GM18951 (cell line): ENCODE results near the gene CCDC24.

ENCODE experiments used
- POLR2A ChIP-seq: IDR thresholded peaks from 4 replicates; pipeline ENCODE4 v1.6.1; 2011; ENCODE audit warnings: mild to moderate bottlenecking; ENCODE audit not compliant: insufficient read length, insufficient read depth; ENCODE audit errors: extremely low read depth
- in situ Hi-C: fragments of 300-500 bp; cut with MboI; formaldehyde crosslinking; loops from one replicate; pipeline ENCODE4 v1.12.0; 2022; ENCODE audit warnings: low sequenced_read_pairs, mixed read lengths, inconsistent platforms; ENCODE audit not compliant: unreplicated experiment

Gene CCDC24

DNA sequence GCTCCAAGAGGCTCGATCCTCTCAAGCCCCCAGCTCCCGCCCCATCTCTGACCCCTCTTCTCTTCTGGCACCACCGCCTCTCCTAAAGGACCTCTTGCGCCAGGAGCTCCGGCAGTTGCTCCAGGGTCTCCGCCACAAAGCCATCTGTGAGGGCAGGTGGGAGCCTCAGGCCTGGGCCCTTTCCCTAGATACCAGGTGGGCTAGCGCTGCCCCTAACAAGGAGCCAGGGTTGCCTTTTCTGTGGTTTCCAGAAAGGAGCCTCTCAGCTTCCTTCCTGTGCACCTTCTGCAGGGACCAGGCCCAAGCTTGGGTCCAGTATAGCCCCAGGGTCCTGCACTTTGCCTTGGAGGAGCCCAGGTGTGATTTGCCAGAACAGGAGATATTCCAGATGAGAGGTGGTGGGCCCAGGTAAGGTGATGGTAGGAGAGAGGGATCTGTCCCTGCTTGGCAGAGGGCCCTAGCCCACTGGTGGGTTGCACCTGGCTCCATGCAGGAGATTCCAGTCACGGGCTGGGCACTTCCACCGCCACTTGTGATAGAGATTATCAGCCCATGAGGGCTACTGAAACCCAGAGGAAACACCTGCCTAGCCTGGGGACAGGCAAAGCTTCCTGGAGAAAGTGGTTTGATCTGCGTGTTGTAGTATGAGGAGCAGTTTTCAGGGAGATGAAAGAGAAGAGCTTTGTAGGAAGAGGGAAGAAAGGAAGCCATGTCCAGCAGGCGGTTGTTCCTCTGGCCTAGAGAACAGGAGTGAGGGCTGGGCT, 1.0 kb downstream of the CCDC24 start:
- in situ Hi-C loops = no loop called here
- no peak for TF ChIP-seq POLR2A

DNA sequence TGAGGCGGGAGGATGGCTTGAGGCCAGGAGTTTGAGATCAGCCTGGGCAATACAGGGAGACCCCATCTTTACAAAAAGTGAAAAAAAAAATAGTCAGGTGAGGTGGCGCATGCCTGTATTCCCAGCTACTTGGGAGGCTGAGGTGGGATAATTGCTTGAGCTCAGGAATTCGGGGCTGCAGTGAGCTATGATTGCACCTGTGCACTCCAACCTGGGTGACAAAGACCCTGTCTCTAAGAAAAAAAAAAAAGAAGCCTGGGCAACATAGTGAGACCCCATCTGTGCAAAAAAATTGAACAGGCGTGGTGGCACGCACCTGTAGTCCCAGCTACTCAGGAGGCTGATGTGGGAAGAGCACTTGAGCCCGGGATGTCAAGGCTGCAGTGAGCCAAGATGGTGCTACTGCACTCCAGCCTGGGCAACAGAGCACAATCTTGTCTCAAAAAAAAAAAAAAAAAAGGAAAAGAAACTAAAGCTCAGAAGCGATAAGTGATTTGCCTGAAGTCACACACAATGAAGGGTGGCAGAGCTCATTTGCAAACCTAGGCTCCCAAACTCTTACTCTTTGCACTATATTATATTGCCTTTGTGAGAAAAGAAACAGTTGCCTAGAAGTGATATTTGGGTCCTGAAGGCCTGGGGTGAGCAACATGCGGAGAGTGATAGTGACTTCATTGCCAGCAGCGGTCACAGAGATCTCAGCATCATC, 2.0 kb downstream of the CCDC24 start:
- TF ChIP-seq POLR2A = no peak
- in situ Hi-C loops = no loop called here

DNA sequence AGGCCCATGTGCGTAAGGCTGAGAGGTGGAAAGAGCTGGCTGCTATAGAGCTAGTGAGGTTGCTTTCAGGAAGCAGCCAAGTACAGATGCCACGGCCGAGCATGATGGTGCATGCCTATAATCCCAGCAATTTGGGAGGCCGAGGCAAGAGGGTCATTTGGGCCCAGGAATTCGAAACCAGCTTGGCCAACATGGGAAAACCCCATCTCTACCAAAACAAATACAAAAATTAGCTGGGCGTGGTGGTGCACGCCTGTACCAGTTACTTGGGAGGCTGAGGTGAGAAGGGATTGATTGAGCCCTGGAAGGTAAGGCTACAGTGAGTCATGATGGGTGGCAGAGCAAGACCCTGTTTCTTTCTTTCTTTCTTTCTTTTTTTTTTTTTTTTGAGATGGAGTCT, 2.7 kb downstream of the CCDC24 start:
- no peak for TF ChIP-seq POLR2A
- in situ Hi-C loops = no loop called here

DNA sequence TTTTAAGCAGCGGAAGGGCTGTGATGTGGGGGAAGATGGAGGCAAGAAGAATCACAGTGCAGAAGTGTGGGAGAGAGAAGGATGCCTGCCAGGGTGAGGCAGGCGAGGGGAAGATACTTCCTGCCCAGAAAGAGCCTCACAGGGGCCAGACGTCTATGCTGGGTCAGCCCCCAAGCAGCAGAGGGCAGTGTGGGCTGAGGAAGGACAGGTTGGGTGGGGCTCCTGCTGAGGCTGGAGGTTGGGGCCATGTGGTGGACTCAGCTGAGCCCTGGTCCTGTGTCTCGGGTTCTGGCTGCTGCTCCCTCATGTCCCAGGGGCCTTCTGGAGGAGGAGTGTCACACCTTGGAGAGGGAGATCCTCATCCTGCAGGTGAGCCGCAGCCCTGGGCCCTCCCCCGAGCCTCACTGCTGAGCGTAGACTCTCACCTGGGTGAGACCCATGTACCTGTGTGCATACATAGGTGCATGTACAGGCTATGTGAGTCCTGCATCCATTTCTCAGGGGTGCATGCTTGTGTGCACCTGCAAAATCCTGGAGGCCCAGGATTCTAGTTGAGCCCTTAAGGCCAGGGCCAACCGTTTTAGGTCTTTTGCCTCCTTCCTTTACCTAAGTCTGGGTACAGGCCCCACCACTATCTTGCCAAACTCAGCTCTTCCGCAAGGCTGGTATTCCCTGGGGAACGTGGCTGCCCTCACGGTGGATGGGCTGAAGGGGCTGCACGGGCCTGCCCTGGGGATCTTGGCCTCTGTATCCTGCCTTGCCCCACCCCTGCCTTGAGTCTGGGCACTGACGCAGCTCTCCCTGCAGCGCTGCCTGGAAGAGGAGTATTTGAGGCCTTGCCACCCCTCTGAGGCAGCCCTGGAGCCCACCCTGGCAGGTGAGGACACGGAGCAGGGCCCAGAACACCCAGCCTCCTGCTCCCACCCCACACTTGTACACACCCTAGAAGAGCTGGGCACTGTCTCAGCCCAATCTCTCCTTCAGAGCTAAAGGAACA, 3.7 kb downstream of the CCDC24 start:
- in situ Hi-C loops = no loop called here
- TF ChIP-seq POLR2A = no peak

DNA sequence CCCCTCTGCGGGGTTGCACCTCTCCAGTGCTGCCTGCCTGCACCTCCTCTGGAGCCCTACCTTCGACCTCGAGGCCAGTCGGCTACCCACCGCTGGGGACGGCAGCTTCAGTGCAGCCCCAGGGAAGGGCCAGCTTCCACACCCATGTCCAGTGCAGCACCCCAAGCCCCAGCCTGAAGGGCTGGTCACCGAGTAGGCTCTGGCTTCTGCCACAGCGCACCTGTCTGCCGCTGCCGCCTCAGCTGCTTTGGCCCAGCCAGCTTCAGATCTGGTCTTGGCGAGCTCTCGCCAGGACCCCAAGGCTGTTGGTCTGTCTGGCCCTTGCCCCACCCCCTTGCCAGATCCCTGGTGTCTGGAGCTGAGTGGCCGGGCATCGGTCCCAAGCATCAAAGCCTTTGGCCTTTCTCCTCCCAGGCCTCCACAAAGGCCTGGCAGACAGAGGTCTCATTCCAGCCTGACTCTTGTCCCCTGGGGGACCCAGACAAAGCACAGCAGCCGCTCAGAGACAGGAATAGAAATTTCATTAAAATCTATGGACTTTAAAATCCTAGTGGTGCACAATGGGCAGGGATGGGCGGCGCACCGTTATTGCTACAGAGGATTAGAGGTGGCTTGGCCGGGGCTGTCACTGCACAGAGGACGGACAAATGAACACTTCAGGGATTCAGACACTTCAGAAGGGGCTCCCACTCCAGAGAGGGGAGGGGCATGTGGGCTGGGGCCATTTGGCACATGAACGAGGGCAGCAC, 4.8 kb downstream of the CCDC24 start:
- TF ChIP-seq POLR2A = no peak
- in situ Hi-C loops = no loop called here

DNA sequence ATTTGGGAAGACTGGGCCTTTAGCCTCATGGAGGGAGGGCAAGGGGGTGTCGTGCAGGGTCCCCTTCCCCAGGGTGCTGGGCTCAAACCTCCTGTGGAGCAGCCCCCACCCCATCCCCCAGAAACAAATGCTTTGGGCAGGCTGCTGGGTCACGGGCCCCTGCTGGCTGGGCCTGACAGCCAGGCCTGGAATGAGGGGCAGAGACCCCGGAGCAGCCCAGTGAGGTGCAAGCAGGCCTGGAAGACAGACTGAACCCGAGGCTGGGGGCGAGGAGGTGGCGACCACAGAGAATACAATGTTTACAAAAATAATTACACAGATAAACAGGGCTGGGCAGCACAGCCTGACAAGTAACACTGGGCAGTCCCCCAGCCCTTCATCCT, 5.3 kb downstream of the CCDC24 start:
- TF ChIP-seq POLR2A = no peak
- in situ Hi-C loops = no loop called here

DNA sequence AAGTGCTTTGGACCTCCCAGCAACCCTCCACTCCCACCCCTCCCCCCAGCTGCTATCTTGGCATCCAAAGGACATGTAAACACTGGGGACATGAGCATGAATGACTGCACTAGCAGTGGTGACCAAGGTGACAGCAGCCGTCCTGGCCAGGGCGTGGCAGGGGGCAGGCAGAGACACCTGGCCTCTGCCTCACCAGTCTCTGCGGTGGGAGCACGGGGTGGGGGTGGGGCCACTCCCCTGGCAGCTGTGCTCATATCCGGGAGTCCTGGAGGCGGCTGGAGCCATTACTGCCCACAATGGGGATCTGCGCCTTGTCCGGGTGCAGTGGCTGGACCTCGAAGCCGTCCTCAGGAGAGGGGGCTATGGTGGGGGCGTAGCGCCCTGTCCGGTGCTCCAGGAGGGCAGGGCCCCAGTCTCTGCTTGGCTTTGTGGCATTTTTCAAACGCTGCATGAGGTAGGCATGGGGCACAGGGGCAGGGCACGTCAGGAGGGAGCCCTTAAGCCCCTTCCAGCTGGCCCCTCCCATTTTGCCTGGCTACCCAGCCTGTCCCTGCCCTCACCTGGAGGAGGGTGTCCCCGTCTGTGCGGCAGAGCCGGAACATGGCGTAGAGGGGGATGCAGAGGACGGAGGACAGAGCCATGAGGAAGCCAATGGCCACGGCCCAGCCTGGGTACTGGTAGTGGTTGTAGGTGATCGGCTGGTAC, 6.0 kb downstream of the CCDC24 start:
- in situ Hi-C loops = no loop called here
- TF ChIP-seq POLR2A = no peak

DNA sequence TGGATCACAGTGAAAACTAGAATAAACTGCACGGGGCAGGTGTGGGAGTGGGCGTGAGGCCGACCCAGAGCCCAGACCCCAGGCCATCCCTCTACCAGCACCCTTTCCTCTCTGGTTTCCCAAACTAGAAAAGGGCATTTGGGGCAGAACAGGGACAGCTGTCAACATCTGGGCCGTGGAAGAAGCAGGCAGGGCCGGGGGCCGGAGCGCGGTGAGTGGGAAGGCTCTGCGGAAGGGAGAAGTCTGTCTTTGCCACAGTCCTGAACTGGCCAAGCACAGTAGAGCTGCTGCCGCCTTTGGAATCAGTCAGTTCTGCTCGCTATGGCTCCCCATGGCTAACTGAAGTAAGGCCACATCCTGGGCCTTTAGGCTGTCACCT, 6.6 kb downstream of the CCDC24 start:
- in situ Hi-C loops = no loop called here

DNA sequence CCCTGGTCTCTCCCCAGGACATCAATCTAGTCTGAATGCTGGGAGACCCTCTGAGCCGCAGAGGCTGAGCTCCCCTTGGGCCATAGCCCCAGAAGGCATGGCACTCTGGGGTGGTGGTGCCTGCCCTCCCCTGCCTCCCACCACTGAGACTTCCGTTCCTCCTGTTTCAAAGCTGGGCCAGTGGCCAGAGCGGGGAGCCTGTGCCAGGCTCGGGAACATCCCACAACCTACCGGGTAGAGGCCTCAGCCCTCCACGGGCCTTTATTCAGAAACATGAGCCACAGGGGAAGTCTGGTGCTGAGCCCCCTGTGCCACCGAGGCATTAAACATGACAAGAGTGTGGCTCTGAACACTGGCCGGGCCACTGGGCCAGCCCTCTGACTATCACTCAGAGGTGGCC, 8.1 kb downstream of the CCDC24 start:
- in situ Hi-C loops = no loop called here
- TF ChIP-seq POLR2A = no peak

More for the DNA sequence above, 6.6 kb downstream of the CCDC24 start:
- TF ChIP-seq POLR2A = no peak

DNA sequence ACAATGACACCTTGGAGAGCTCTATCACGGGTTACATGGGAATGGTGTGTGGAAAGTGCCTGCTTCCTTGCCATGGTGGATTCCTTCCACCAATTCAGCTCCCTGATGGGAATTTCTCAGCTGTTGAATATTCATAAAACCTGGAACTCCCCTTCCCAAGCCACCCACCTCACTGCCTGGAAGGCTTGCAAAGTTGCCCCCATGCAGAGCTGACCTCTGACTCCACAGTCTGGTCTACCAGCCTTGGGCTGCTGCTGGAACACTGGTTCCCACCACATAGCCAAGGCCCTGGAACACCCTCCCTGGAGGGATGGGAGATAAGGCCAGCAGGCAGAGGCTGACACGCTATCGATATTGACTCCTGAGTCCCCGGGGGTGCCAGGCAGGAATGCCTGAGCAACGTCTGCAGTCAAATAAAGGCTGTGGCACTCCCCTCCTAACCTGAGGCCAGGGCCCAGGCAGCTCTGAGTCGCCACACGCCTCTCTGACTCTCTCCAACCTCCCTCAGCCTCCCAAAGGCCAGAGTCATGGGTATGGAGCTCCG, 8.8 kb downstream of the CCDC24 start:
- in situ Hi-C loops = no loop called here
- no peak for TF ChIP-seq POLR2A

DNA sequence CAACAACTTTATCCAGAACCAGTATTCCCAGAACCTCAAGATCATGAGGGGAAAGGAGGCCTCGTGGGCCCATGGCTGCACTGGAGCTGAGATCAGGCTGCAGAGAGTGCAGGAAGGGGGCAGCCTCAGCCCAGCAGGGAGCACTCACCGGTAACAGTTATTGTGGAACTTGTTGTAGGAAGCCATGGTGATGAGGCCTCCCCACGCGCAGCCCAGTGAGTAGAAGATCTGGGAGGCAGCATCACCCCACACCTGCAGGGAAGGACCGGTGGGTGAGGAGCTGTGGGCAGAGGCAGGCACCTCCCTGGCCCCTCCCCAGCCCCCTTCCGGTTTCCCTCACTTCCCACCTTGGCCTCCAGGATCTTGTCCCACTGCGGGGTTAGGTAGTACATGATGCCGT, 10.8 kb downstream of the CCDC24 start:
- no peak for TF ChIP-seq POLR2A
- in situ Hi-C loops = no loop called here
